T-helper 17 cell (primary cell): ENCODE measurements around the gene SNX1. TPM values are rescaled to one million over a fixed set of nuclear protein-coding genes. Genes with fewer than 3 reads are reported as not detected.

Source experiments
- ATAC-seq: fragments of 150-1000 bp; cut with Tn5 transposase; 2 replicates; pipeline ENCODE4 v1.10.0; 2021; ENCODE audit warnings: mild to moderate bottlenecking, moderate library complexity
- DNase-seq, 3 donors: peaks; one replicate each; pipeline versions ENCODE4 v3.0.0 to v3.0.0-alpha.2; 2020 to 2021
- H3K9me3 ChIP-seq: one replicate; pipeline ENCODE4 v1.7.0; 2013; ENCODE audit warnings: low read length, mild to moderate bottlenecking; ENCODE audit not compliant: control insufficient read depth, poor library complexity, severe bottlenecking
- H3K27ac Mint-ChIP-seq: one replicate; pipeline ENCODE4 v1.8.0; 2022; ENCODE audit warnings: mild to moderate bottlenecking, moderate library complexity, mixed read lengths
- H3K27me3 Mint-ChIP-seq: one replicate; pipeline ENCODE4 v1.8.0; 2022; ENCODE audit warnings: mixed read lengths
- H3K36me3 Mint-ChIP-seq: one replicate; pipeline ENCODE4 v1.8.0; 2022; ENCODE audit warnings: low read depth, mixed read lengths
- H3K4me1 Mint-ChIP-seq: one replicate; pipeline ENCODE4 v1.8.0; 2022; ENCODE audit warnings: mild to moderate bottlenecking, mixed read lengths
- H3K4me3 Mint-ChIP-seq: one replicate; pipeline ENCODE4 v1.8.0; 2022; ENCODE audit warnings: mild to moderate bottlenecking, moderate library complexity, mixed read lengths
- total RNA-seq, 4 donors: library from RNA in 2 of 4; stranded (reverse) in 2 of 4; gene quantifications; one replicate each; pipeline ENCODE4 v1.2.3 and lab custom pipeline; 2022 to 2026

The SNX1 gene
- total RNA-seq, 2 donors from 2014 or later, result 87.1 to 111 TPM

DNA sequence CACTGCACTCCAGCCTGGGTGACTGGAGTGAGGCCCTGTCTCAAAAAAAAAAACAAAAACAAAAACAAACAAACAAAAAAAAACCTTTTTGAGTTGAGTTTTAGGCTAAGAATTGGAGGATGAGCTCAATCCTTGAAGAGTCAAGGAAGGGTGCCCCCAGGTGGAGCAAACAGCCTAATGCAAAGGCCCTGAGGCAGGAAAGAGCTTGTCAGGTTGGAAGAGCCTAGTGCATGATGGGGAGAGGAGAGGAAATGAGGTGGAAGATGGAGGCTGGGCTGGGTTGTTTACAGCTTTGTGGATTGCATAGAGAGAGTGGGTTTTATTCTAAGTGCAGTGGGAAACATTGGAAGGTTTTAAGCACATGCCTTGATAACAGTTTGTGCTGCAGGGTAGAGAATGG lies 53.6 kb downstream of the SNX1 start:
- Mint-ChIP-seq H3K27ac (no peak overlapping the region), H3K36me3 (peaks cover 2% of the 10 kb centered on the region), H3K27me3 (peaks cover 17% of the 10 kb centered on the region), H3K4me3 (peak overlapping the region; percentile 13), H3K4me1 (peaks cover 27% of the 10 kb centered on the region)
- DNase-seq, result no peak
- no peak for ATAC-seq
- H3K9me3 ChIP-seq, result no peaks in the 10 kb centered on the region

DNA sequence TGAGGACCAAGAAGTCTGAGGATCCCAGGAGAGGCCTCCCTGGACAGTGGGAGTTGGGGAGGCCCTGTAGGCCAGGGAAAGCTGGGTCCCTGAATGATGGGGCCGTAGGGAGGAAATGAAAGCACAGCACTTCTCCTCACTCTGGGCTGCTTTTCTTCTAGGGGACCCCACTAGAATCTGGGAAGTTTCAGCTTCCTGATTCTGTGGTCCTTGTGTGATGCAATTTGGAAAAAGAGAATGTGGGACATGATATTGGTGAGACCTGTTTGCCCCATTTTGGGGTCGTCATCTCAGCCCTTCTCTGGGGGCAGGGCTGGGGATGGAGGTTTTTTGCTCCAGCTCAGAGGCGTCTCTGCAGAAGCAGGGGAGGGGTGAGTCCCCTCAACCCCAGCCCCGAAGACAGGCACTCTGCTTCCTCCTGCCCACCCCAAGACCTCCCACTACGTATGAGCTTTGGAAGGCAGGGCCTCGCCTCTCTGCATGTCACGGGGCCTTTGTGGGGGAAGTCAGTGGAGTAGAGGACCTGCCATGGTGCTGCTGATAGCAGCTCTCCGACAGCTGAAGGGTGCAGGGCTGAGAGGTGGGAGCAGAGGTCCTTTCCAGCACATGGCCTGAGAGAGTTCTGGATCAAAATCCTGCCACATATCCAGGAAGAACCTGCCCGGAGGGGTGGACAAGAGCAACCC lies 54.3 kb downstream of the SNX1 start:
- DNase-seq (no peak), ATAC-seq (no peak)
- peaks cover 2% of the 10 kb centered on the region for H3K36me3 Mint-ChIP-seq
- peaks cover 17% of the 10 kb centered on the region for H3K27me3 Mint-ChIP-seq
- H3K4me1 Mint-ChIP-seq, result peaks cover 27% of the 10 kb centered on the region
- H3K27ac Mint-ChIP-seq, result no peak overlapping the region
- peak overlapping the region; percentile 13 for H3K4me3 Mint-ChIP-seq
- no peaks in the 10 kb centered on the region for H3K9me3 ChIP-seq

DNA sequence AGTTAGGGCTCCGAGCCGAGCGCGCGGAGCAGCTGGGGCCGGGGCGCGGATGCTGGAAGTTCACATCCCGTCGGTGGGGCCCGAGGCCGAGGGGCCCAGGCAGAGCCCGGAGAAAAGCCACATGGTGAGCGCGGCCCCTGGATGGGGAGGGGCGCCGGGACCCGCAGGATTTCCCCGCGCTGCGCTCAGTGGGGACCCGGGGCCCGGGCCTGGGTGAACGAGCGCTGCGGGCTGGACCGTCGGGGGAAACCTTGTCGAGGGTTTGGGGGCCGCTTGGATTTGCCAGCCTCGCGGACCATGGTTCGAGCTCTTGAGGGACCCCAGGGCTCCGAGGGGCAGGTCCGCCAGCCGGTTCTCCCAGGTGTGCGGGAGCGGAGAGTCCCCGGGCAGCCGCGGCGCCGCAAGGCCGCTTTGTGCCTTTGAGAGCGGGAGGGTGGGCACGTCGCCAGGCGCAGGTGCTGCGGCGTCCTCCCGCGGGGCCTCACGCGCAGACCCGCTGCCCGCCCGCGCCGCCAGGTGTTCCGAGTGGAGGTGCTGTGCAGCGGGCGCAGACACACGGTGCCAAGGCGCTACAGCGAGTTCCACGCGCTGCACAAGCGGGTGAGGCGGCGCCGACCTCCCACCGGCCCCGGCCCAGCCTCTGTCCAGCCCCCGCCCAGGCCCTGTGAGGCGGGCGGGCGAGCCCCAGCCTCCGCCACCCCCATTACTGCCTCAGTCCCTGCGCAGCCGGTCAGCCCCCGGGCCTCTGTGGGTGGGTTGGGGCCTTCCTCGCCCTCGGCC lies 56.1 kb downstream of the SNX1 start, which contains the start of gene SNX22:
TSS of gene SNX22 (plus strand) at position 5 of the 780 bp plus-strand sequence. CDS start at position 50, 45 bp downstream.
- H3K4me1 Mint-ChIP-seq, result peaks cover 27% of the 10 kb centered on the region
- ATAC-seq (peak; percentile 22), DNase-seq (peak; percentile 31 to 45 (median 32))
- H3K27me3 Mint-ChIP-seq, result peaks cover 17% of the 10 kb centered on the region
- H3K4me3 Mint-ChIP-seq, result peak within 1 kb of the TSS; percentile 87
- H3K9me3 ChIP-seq, result no peaks in the 10 kb centered on the region
- peaks cover 5% of the 10 kb centered on the region for H3K36me3 Mint-ChIP-seq
- peak within 1 kb of the TSS; percentile 43 for H3K27ac Mint-ChIP-seq

DNA sequence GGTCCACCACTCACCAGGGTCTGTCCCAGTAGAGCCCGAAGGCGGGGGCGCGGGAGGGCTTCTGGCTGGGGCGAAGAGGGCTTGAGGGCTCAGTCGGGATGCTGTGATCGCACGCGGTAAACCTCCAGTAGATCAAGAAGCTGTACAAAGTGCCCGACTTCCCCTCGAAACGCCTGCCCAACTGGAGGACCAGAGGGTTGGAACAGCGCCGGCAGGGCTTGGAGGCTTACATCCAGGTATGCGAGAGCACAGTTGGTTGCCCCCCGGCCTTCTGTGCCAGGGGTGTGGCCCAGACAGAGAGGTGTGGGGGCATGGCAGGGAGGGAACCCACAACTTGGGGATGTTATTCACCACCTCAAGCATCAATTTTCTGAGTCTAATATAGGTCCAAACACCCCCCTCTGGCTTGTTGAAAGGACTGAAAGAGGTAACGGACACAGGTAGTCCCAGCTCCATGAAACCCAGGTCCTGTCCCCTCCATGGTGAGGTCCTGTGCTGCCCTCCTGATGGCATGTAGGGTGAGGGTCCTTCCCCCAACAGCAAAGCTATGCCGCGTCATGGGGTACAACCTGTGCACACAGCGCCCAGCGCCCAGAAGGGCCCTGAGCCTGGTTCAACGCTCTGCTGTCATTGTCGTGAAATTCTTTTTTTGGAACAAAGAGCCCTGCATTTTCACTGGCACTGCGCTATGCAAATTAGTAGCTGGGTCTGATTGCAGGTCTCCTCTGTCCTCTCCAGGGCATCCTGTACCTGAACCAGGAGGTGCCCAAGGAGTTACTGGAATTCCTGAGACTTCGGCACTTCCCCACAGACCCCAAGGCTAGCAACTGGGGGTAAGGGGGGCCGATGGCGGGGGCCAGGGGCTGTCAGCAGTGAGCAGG lies 57.0 kb downstream of the SNX1 start:
- H3K27ac Mint-ChIP-seq, result no peak overlapping the region
- H3K4me1 Mint-ChIP-seq, result peaks cover 34% of the 10 kb centered on the region
- ATAC-seq, result peak; percentile 7
- no peak for DNase-seq
- peak overlapping the region; percentile 87 for H3K4me3 Mint-ChIP-seq
- peaks cover 5% of the 10 kb centered on the region for H3K36me3 Mint-ChIP-seq
- H3K27me3 Mint-ChIP-seq, result peaks cover 17% of the 10 kb centered on the region
- H3K9me3 ChIP-seq, result no peaks in the 10 kb centered on the region

DNA sequence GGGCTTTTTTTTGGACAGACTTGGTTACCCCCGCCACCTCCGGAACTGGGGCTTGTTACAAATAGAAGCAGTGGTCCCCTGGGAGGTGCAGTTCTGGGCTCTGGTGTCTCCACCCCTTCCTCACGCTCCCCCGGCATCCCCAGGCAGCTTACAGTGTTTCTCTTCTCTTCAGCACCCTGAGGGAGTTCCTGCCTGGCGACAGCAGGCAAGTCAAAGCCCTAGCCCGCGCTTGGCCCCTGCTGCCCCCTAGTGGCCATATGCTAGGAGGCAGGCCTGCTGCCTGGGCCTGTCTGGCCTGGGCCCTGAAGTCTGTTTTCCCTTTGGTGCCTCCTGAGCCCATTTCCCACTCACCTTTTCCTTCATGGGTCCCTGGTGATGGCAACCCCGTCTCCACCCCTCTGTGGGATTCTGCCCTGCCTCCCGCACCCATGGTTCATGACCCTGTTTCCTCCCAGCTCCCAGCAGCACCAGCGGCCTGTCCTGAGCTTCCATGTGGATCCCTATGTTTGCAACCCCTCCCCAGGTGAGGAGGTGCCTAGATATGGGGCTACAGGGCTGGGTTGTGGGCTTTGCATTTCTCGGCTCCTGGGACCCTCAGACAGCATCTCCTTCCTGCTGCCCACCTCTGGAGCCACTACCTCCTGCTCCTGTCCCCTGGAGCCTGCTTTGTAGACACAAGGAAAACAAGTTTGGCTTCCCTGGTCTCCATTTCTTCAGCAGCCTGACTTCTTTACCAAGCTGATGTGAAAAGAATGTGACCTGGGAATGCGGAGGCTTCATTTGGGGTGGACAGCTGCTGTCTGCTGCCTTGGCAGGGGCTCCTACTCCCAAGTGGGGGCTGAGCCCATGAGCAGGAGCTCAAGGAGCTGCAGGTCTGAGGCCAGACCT lies 57.9 kb downstream of the SNX1 start:
- Mint-ChIP-seq H3K4me1 (peaks cover 41% of the 10 kb centered on the region), H3K27ac (peak overlapping the region; percentile 75), H3K4me3 (peak overlapping the region; percentile 87), H3K27me3 (peaks cover 17% of the 10 kb centered on the region), H3K36me3 (peaks cover 12% of the 10 kb centered on the region)
- DNase-seq, result peak; percentile 79 to 97 (median 81)
- ATAC-seq, result peak; percentile 90
- no peaks in the 10 kb centered on the region for H3K9me3 ChIP-seq

DNA sequence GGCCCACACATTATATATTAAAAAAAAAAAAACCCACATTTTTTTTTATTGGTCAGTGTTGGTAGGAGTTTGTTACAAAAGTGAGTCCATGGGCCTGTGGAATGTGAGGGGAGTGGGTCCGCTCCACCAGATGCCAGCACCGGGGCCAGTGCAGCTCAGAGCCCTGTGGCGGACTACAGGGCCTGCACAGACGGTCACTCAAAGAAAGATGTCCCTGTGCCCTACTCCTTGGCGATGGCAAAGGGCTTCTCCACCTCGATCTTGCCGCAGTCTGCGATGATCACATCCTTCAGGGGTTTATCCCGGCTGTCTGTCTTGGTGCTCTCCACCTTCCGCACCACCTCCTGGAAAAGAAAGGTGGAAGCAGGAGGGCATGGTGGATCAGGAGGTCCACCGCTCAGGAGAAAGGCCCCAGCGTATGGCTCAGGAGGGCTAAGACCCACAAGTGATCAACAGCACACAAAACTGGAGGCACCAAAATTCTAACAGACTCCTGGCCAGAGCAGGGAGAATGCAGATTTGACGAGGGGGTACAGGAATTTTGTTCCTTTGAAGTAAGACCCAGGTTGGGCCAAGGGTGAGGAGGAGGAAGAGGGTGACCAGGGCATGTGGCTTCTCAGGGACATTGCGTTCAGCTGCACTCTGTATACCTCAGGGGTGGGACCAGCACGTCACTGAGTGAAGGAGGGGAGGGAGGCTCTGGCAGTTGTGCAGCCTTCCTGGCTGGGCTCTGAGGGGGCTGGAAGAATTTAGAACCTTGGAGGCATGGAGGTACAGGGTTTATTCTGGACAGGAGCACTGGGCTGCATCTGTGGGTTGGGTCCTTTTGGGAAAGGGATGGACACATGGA lies 60.2 kb downstream of the SNX1 start:
- no peaks in the 10 kb centered on the region for H3K9me3 ChIP-seq
- DNase-seq, result no peak
- Mint-ChIP-seq H3K4me3 (no peak overlapping the region), H3K36me3 (peaks cover 17% of the 10 kb centered on the region), H3K4me1 (peaks cover 40% of the 10 kb centered on the region), H3K27ac (peak overlapping the region; percentile 81), H3K27me3 (peaks cover 7% of the 10 kb centered on the region)
- ATAC-seq, result no peak

DNA sequence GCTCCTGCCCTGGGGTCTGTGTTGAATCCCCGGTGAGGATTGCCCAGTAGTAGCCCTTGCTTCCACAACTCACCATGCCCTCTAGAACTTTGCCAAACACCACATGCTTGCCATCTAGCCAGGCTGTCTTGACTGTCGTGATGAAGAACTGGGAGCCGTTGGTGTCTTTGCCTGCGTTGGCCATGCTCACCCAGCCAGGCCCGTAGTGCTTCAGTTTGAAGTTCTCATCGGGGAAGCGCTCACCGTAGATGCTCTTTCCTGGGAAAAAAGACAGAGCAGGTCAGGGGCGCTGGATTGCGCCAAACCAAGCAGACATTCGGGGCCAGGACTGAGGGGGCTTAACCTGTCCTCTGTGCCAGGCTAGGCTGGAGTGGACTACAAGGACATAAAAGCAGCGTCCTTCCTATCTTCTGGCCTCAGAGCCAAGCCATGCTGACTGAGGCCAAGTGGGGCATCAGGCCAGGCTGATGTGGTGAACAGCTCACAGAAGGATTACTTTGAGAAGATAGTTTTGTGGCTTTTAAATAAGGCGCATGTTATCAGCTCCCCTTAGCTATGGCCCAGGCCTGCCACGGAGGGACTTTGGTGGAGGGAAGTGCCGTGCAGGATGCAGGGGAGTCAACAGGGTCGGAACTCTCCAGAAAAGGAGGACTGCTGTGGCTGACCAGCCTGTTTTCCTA lies 61.0 kb downstream of the SNX1 start:
- Mint-ChIP-seq H3K36me3 (peaks cover 17% of the 10 kb centered on the region), H3K4me1 (peaks cover 40% of the 10 kb centered on the region), H3K4me3 (no peak overlapping the region), H3K27ac (no peak overlapping the region), H3K27me3 (peaks cover 6% of the 10 kb centered on the region)
- DNase-seq, result no peak
- no peak for ATAC-seq
- H3K9me3 ChIP-seq, result no peaks in the 10 kb centered on the region

DNA sequence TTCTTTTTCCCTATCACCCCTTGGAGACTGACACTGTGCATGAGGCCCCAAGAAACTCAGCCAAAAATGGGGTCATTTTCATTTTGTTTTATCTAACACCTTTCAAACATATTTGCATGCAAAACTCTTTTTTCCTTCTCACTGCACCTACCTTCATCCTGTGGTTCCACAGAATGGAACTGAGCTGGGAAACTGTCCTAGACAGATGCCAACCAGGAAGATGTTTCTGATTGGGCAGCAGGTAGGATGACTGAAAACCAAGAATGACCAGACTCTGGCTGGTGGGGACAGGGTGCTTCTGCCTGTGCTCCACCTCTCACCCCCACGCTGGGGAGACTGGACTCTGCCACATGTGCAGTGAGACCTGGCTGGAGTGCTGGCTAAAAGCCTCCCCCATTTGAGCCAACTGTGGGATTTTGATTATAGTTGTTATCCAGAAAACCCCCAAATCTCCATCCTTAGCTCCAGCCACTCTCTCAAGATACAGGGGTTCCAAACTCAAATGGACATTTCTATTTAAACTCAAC lies 61.9 kb downstream of the SNX1 start:
- peaks cover 17% of the 10 kb centered on the region for H3K36me3 Mint-ChIP-seq
- ATAC-seq (no peak), DNase-seq (no peak)
- peak overlapping the region; percentile 31 for H3K4me3 Mint-ChIP-seq
- peaks cover 6% of the 10 kb centered on the region for H3K27me3 Mint-ChIP-seq
- H3K27ac Mint-ChIP-seq, result no peak overlapping the region
- peaks cover 45% of the 10 kb centered on the region for H3K4me1 Mint-ChIP-seq
- H3K9me3 ChIP-seq, result no peaks in the 10 kb centered on the region

DNA sequence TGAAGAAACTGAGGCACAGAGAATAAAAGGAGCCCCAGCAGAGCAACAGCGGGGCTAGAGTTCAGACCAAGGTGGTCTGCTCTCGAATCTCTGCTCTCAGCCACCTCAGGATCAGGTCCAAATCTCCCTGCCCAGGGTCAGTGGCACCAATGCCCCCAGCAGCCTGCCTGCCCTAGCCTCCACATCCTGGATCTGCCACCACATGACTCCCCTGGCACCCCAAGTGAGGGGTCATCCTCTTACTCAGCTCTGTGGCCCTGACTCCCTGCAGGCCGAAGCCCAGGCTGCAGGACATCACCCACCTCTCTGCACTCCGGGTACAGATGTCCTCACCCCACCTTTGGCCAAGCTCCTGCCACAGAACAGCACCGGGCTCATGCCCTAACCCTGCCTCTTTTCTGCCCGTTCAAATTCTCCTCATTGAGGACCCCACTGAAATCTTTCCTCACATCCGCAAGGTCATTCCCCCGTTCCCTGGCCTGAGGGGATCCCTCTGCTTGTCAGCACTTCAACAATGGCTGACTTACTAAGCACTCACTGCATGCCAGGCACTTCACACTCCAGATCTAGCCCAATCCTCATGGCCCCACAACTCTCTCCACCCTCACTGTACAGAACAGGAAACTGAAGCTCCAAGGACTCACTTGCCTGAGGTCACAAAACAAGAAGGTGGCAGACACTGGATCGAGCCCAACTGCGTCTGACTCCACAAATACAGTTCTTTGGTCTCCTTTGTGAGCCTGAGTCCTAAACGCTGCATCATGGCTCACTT lies 62.8 kb downstream of the SNX1 start:
- DNase-seq (no peak), ATAC-seq (no peak)
- Mint-ChIP-seq H3K27me3 (peaks cover 1% of the 10 kb centered on the region), H3K4me3 (peak overlapping the region; percentile 79), H3K27ac (peak overlapping the region; percentile 90), H3K36me3 (peaks cover 15% of the 10 kb centered on the region), H3K4me1 (peaks cover 41% of the 10 kb centered on the region)
- no peaks in the 10 kb centered on the region for H3K9me3 ChIP-seq

DNA sequence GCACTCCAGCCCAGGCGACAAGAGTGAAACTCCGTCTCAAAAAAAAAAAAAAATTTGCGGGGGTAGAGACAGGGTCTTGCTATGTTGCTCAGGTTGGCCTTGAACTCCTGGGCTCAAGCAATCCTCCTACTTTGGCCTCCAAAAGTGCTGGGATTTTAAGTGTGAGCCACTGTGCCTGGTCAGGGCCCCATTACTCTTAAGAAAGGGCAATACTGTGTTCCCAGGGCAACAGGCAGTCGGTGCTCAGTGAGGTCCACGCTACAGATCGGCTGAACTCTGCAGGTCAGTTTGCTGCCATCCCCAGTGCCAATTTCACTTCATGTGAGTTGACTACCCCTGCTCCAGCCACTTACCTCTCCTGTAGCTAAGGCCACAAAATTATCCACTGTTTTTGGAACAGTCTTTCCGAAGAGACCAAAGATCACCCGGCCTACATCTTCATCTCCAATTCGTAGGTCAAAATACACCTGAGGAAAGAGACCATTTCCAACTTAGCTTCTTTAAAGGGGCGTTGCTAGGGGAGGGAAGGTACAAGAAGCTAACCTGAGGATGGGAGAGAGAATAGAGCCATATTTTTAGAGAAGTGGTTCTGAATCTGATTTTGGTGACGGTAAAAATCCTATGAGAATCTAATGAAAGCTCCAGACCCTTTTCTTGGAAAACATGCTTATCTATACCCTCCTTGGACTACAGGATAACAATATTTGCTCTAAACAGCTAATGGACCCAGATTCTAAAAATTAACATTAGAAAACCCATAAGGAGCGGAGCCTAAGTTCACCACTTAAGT lies 66.1 kb downstream of the SNX1 start:
- no peak for ATAC-seq
- peaks cover 43% of the 10 kb centered on the region for H3K4me1 Mint-ChIP-seq
- H3K27ac Mint-ChIP-seq, result peak overlapping the region; percentile 81
- no peak for DNase-seq
- H3K4me3 Mint-ChIP-seq, result peak overlapping the region; percentile 90
- H3K9me3 ChIP-seq, result no peaks in the 10 kb centered on the region
- peaks cover 12% of the 10 kb centered on the region for H3K36me3 Mint-ChIP-seq
- no peaks in the 10 kb centered on the region for H3K27me3 Mint-ChIP-seq
